ENCODE measurements around the gene ITGB1.
"Not testable (repeated sequence)": the region's sequence is repeated elsewhere in the genome, so short reads cannot be mapped to it uniquely, and the experiment has no call there.

Gene ITGB1

DNA sequence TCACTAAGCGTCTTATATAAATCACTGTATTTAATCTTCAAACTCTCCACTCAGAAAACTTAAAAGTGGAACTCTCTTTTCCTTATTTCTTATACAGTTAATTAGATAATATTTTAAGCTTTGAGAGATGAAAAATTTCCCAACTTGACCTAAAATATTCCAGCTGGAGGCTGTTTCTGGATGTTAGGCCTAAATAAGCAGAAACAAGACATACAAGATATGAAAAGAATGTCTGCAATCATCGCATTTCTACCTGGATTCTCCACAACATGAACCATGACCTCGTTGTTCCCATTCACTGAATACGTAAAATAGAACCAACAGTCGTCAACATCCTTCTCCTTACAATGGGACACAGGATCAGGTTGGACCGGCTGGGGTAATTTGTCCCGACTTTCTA lies 48.1 kb downstream of the ITGB1 start:
- not testable (repeated sequence) for H2BK12ac ChIP-seq (ENCODE audit: low read length); H3K4me2 ChIP-seq (ENCODE audit: insufficient read depth, low read length, poor library complexity, severe bottlenecking); H4K91ac ChIP-seq (ENCODE audit: low read depth, low read length, poor library complexity); H3K18ac ChIP-seq (ENCODE audit: low read length); H4K8ac ChIP-seq (ENCODE audit: low read depth, low read length); H3K4me1 ChIP-seq (ENCODE audit: control insufficient read depth in 2 of 2, insufficient read depth in 1 of 2, low read depth in 1 of 2, low read length in 2 of 2); H3K23ac ChIP-seq (ENCODE audit: low read depth, low read length, poor library complexity); H2BK120ac ChIP-seq (ENCODE audit: low read depth, low read length); H2BK5ac ChIP-seq (ENCODE audit: low read length); H3K79me1 ChIP-seq (ENCODE audit: low read depth, low read length); H2AFZ ChIP-seq (ENCODE audit: low read length); H3K4ac ChIP-seq (ENCODE audit: low read length); H2BK15ac ChIP-seq (ENCODE audit: low read length); H3K27me3 ChIP-seq (ENCODE audit: control insufficient read depth in 3 of 3, insufficient read depth in 3 of 3, low read depth in 1 of 3, low read length in 3 of 3); H3K14ac ChIP-seq (ENCODE audit: low read length); H3K9me3 ChIP-seq (replicated peaks in 1 of 2; ENCODE audit: control insufficient read depth in 2 of 2, insufficient read depth in 1 of 2, low read depth in 1 of 2, low read length in 2 of 2); DNase-seq (ENCODE audit: low spot score); H2AK5ac ChIP-seq (ENCODE audit: low read depth, low read length); H3K9ac ChIP-seq (ENCODE audit: low read depth, low read length, poor library complexity); H3K4me3 ChIP-seq (ENCODE audit: low read length in 2 of 2); H3K27ac ChIP-seq (replicated peaks; ENCODE audit: low read length)
- H3K36me3 ChIP-seq (replicated peaks in 1 of 2; ENCODE audit: control insufficient read depth in 2 of 2, insufficient read depth in 2 of 2, low read length in 2 of 2), result peaks cover 9 to 89% of the 10 kb centered on the region in 2 donors
- WGBS, 2 donors (ENCODE audit: extremely low coverage in 2 of 2, insufficient read length in 2 of 2, insufficient replicate concordance in 1 of 2), result no CpG with 5 or more reads among the region's 7 CpGs

GRCh38 chr10:32909456-32909855 lies 48.6 kb downstream of the ITGB1 start:
- H2BK15ac ChIP-seq (ENCODE audit: low read length), result no peak overlapping the region
- no peak overlapping the region for H3K14ac ChIP-seq (ENCODE audit: low read length)
- no peak overlapping the region for H3K4ac ChIP-seq (ENCODE audit: low read length)
- H3K9ac ChIP-seq (ENCODE audit: low read depth, low read length, poor library complexity), result no peak overlapping the region
- no peak overlapping the region for H2BK5ac ChIP-seq (ENCODE audit: low read length)
- no peak overlapping the region for H3K4me3 ChIP-seq (ENCODE audit: low read length in 2 of 2)
- no peaks in the 10 kb centered on the region for H3K27me3 ChIP-seq (ENCODE audit: control insufficient read depth in 3 of 3, insufficient read depth in 3 of 3, low read depth in 1 of 3, low read length in 3 of 3)
- no peak overlapping the region for H2BK12ac ChIP-seq (ENCODE audit: low read length)
- WGBS, 2 donors (ENCODE audit: extremely low coverage in 2 of 2, insufficient read length in 2 of 2, insufficient replicate concordance in 1 of 2), result no CpG with 5 or more reads among the region's 1 CpG
- H4K91ac ChIP-seq (ENCODE audit: low read depth, low read length, poor library complexity), result no peak overlapping the region
- no peak overlapping the region for H3K4me2 ChIP-seq (ENCODE audit: insufficient read depth, low read length, poor library complexity, severe bottlenecking)
- peaks cover 9 to 90% of the 10 kb centered on the region in 2 donors for H3K36me3 ChIP-seq (replicated peaks in 1 of 2; ENCODE audit: control insufficient read depth in 2 of 2, insufficient read depth in 2 of 2, low read length in 2 of 2)
- no peak for DNase-seq (ENCODE audit: low spot score)
- no peak overlapping the region for H2AFZ ChIP-seq (ENCODE audit: low read length)
- no peaks in the 10 kb centered on the region for H3K9me3 ChIP-seq (replicated peaks in 1 of 2; ENCODE audit: control insufficient read depth in 2 of 2, insufficient read depth in 1 of 2, low read depth in 1 of 2, low read length in 2 of 2)
- H3K18ac ChIP-seq (ENCODE audit: low read length), result no peak overlapping the region
- H3K79me1 ChIP-seq (ENCODE audit: low read depth, low read length), result no peaks in the 10 kb centered on the region
- H3K23ac ChIP-seq (ENCODE audit: low read depth, low read length, poor library complexity), result no peak overlapping the region
- no peak overlapping the region for H4K8ac ChIP-seq (ENCODE audit: low read depth, low read length)
- H3K4me1 ChIP-seq (ENCODE audit: control insufficient read depth in 2 of 2, insufficient read depth in 1 of 2, low read depth in 1 of 2, low read length in 2 of 2), result no peaks in the 10 kb centered on the region
- no peak overlapping the region for H2AK5ac ChIP-seq (ENCODE audit: low read depth, low read length)
- H2BK120ac ChIP-seq (ENCODE audit: low read depth, low read length), result no peak overlapping the region
- H3K27ac ChIP-seq (replicated peaks; ENCODE audit: low read length), result no peak overlapping the region

- Histone ChIP-seq H3K14ac (ENCODE audit: low read length) (no peak overlapping the region), H3K9me3 (replicated peaks in 1 of 2; ENCODE audit: control insufficient read depth in 2 of 2, insufficient read depth in 1 of 2, low read depth in 1 of 2, low read length in 2 of 2) (no peaks in the 10 kb centered on the region), H3K4me3 (ENCODE audit: low read length in 2 of 2) (no peak overlapping the region), H3K18ac (ENCODE audit: low read length) (no peak overlapping the region), H3K9ac (ENCODE audit: low read depth, low read length, poor library complexity) (no peak overlapping the region), H2BK5ac (ENCODE audit: low read length) (no peak overlapping the region), H3K4me1 (ENCODE audit: control insufficient read depth in 2 of 2, insufficient read depth in 1 of 2, low read depth in 1 of 2, low read length in 2 of 2) (no peaks in the 10 kb centered on the region), H2BK120ac (ENCODE audit: low read depth, low read length) (no peak overlapping the region), H3K27ac (replicated peaks; ENCODE audit: low read length) (no peak overlapping the region), H2BK15ac (ENCODE audit: low read length) (no peak overlapping the region), H3K23ac (ENCODE audit: low read depth, low read length, poor library complexity) (no peak overlapping the region), H3K36me3 (replicated peaks in 1 of 2; ENCODE audit: control insufficient read depth in 2 of 2, insufficient read depth in 2 of 2, low read length in 2 of 2) (peaks cover 7 to 100% of the 10 kb centered on the region in 2 donors), H3K4ac (ENCODE audit: low read length) (no peak overlapping the region), H4K8ac (ENCODE audit: low read depth, low read length) (no peak overlapping the region), H3K27me3 (ENCODE audit: control insufficient read depth in 3 of 3, insufficient read depth in 3 of 3, low read depth in 1 of 3, low read length in 3 of 3) (no peaks in the 10 kb centered on the region), H2BK12ac (ENCODE audit: low read length) (no peak overlapping the region), H2AFZ (ENCODE audit: low read length) (no peak overlapping the region), H3K4me2 (ENCODE audit: insufficient read depth, low read length, poor library complexity, severe bottlenecking) (no peak overlapping the region), H4K91ac (ENCODE audit: low read depth, low read length, poor library complexity) (no peak overlapping the region), H2AK5ac (ENCODE audit: low read depth, low read length) (no peak overlapping the region), H3K79me1 (ENCODE audit: low read depth, low read length) (no peaks in the 10 kb centered on the region)
- no CpG with 5 or more reads among the region's 4 CpGs for WGBS, 2 donors (ENCODE audit: extremely low coverage in 2 of 2, insufficient read length in 2 of 2, insufficient replicate concordance in 1 of 2)
- no peak for DNase-seq (ENCODE audit: low spot score)
Observed at GRCh38 chr10:32906595-32906994, 51.4 kb downstream of the ITGB1 start.

DNA sequence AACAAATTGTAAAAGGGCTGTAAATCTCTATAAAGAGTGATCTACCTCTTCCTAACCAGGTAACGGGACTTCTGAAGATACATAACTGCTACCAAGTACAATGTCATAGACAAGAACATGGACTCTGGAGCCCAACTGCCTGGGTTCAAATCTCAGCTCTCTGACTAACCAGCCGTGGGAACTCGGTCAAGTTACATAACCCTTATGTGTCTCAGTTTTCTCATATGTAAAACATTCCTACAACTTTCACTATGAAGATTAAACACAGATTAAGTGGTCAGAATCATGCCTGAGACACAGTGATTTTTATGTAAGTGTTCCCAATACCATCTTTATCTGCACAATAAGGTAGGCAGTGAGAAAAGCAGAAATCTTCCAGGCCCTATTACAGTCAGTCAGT lies 52.6 kb downstream of the ITGB1 start:
- no peak overlapping the region for H2AK5ac ChIP-seq (ENCODE audit: low read depth, low read length)
- no peak overlapping the region for H2BK5ac ChIP-seq (ENCODE audit: low read length)
- peaks cover 5 to 92% of the 10 kb centered on the region in 2 donors for H3K36me3 ChIP-seq (replicated peaks in 1 of 2; ENCODE audit: control insufficient read depth in 2 of 2, insufficient read depth in 2 of 2, low read length in 2 of 2)
- H3K23ac ChIP-seq (ENCODE audit: low read depth, low read length, poor library complexity), result no peak overlapping the region
- DNase-seq (ENCODE audit: low spot score), result no peak
- H3K27me3 ChIP-seq (ENCODE audit: control insufficient read depth in 3 of 3, insufficient read depth in 3 of 3, low read depth in 1 of 3, low read length in 3 of 3), result no peaks in the 10 kb centered on the region
- no peak overlapping the region for H2BK15ac ChIP-seq (ENCODE audit: low read length)
- H3K18ac ChIP-seq (ENCODE audit: low read length), result no peak overlapping the region
- H4K91ac ChIP-seq (ENCODE audit: low read depth, low read length, poor library complexity), result no peak overlapping the region
- H3K4me3 ChIP-seq (ENCODE audit: low read length in 2 of 2), result no peak overlapping the region
- WGBS, 2 donors (ENCODE audit: extremely low coverage in 2 of 2, insufficient read length in 2 of 2, insufficient replicate concordance in 1 of 2), result no CpG with 5 or more reads among the region's 3 CpGs
- no peak overlapping the region for H2AFZ ChIP-seq (ENCODE audit: low read length)
- H3K9ac ChIP-seq (ENCODE audit: low read depth, low read length, poor library complexity), result no peak overlapping the region
- H2BK120ac ChIP-seq (ENCODE audit: low read depth, low read length), result no peak overlapping the region
- H4K8ac ChIP-seq (ENCODE audit: low read depth, low read length), result no peak overlapping the region
- no peaks in the 10 kb centered on the region for H3K79me1 ChIP-seq (ENCODE audit: low read depth, low read length)
- H3K9me3 ChIP-seq (replicated peaks in 1 of 2; ENCODE audit: control insufficient read depth in 2 of 2, insufficient read depth in 1 of 2, low read depth in 1 of 2, low read length in 2 of 2), result no peaks in the 10 kb centered on the region
- no peaks in the 10 kb centered on the region for H3K4me1 ChIP-seq (ENCODE audit: control insufficient read depth in 2 of 2, insufficient read depth in 1 of 2, low read depth in 1 of 2, low read length in 2 of 2)
- H3K4ac ChIP-seq (ENCODE audit: low read length), result no peak overlapping the region
- no peak overlapping the region for H2BK12ac ChIP-seq (ENCODE audit: low read length)
- no peak overlapping the region for H3K4me2 ChIP-seq (ENCODE audit: insufficient read depth, low read length, poor library complexity, severe bottlenecking)
- H3K27ac ChIP-seq (replicated peaks; ENCODE audit: low read length), result no peak overlapping the region
- H3K14ac ChIP-seq (ENCODE audit: low read length), result no peak overlapping the region
